ENCODE data around the gene BCR.

- TF ChIP-seq CTCF (IDR thresholded peaks at IDR 0.05): no peak
- TF ChIP-seq EP300 (IDR thresholded peaks at IDR 0.05; ENCODE audit: low read depth): no peak
Observed at GRCh38 chr22:23226497-23226850, 46.2 kb downstream of the BCR start.

Data from transverse colon (tissue), 3 donors.